Naive B cell (primary cell): ENCODE data around the gene SNRNP70. TPM values are rescaled to one million over a fixed set of nuclear protein-coding genes. Genes with fewer than 3 reads are reported as not detected.

Experiments used
- ATAC-seq, 2 donors: fragments of 150-1000 bp; cut with Tn5 transposase; 2 replicates each; pipeline ENCODE4 v1.10.0; 2021; ENCODE audit warnings: low read depth in 2 of 2, mild to moderate bottlenecking in 2 of 2, moderate library complexity in 2 of 2
- DNase-seq: peaks from one replicate; pipeline ENCODE4 v3.0.0; 2022
- H3K27ac Mint-ChIP-seq, 6 donors: one replicate each; pipeline ENCODE4 v1.8.0; 2020 to 2022; ENCODE audit warnings: mild to moderate bottlenecking in 6 of 6, mixed read lengths in 6 of 6, moderate library complexity in 5 of 6, inconsistent platforms in 2 of 6
- H3K27me3 Mint-ChIP-seq, 3 donors: one replicate each; pipeline ENCODE4 v1.8.0; 2021 to 2022; ENCODE audit warnings: mixed read lengths in 3 of 3, mild to moderate bottlenecking in 1 of 3
- H3K36me3 Mint-ChIP-seq, 2 donors: one replicate each; pipeline ENCODE4 v1.8.0; 2020 to 2022; ENCODE audit warnings: mixed read lengths in 2 of 2, inconsistent platforms in 1 of 2, mild to moderate bottlenecking in 1 of 2
- H3K4me1 Mint-ChIP-seq, 3 donors: one replicate each; pipeline ENCODE4 v1.8.0; 2020 to 2022; ENCODE audit warnings: mixed read lengths in 3 of 3, inconsistent platforms in 1 of 3, mild to moderate bottlenecking in 1 of 3, moderate library complexity in 1 of 3
- H3K4me3 Mint-ChIP-seq, 8 donors: one replicate each; pipeline ENCODE4 v1.8.0; 2020 to 2022; ENCODE audit warnings: mild to moderate bottlenecking in 8 of 8, mixed read lengths in 8 of 8, moderate library complexity in 8 of 8, inconsistent platforms in 2 of 8
- H3K9me3 Mint-ChIP-seq, 7 donors: one replicate each; pipeline ENCODE4 v1.8.0; 2020 to 2022; ENCODE audit warnings: mixed read lengths in 7 of 7, mild to moderate bottlenecking in 5 of 7, inconsistent platforms in 2 of 7, moderate library complexity in 1 of 7
- polyA plus RNA-seq, 6 donors: library from polyadenylated mRNA; unstranded; fragments of 300-500 nt; fragmentation: Illumina TruSeq; gene quantifications; one replicate each; pipeline ENCODE4 v1.2.3, GENCODE V29; 2021; ENCODE audit warnings: low read depth in 6 of 6

SNRNP70 gene
- polyA plus RNA-seq, 6 donors from 2014 or later = 29.8 to 63.5 (median 41.6) TPM

DNA sequence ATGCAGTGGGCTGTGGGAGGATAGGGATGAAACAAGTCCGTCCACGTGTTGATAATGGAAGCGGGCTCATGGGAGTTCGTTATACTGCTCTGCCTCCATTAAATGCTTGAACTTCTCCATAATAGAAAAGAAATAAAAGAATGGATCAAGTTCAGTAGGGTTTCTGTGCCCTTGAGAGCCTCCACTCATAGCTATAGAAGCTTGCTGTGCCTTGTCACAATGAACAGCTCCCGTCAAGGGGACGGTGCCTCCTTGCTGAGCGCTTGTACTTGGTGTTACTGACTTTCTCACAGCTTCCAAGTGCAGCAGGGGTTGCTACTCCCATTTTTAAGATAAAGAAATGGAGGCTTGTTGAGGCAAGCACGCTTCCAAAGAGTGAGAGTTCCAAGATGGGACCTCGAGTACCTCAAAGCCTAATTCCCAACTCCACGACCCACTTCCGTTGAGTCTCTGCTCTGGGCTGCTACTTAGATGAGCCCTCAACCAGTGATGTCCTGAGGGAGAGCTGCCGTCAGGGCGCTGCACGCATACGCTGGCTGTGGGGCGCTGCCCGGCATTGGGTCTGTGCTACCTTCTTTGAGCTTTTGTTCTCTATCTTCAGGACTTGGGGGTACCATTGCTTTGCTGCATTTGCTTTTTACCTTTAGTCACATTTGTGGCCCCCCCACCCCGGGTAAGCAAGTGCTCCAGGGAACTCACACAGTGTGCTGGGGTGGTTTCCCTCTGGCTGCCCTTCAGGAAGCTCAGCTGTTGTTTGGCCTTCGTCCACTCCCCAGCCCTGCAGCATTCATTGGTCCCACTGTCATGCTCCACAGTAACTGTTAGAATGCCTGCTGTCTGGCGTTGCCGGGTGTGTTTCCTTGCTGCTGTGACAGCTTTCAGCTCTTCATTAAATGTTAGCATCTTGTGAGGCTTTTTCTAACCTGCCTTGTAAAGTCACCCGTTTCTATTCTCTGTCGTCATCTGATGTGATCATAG lies 9.5 kb downstream of the SNRNP70 start:
- no peaks in the 10 kb centered on the region for H3K9me3 Mint-ChIP-seq
- H3K4me1 Mint-ChIP-seq = peaks cover 15 to 27% (median 16%) of the 10 kb centered on the region in 3 donors
- H3K27me3 Mint-ChIP-seq = no peaks in the 10 kb centered on the region
- no peak for DNase-seq
- H3K27ac Mint-ChIP-seq = peak overlapping the region in 2 of 6 donors; percentile 54 to 87
- H3K4me3 Mint-ChIP-seq = no peak overlapping the region
- H3K36me3 Mint-ChIP-seq = peaks cover 0 to 7% of the 10 kb centered on the region in 2 donors
- ATAC-seq = no peak

DNA sequence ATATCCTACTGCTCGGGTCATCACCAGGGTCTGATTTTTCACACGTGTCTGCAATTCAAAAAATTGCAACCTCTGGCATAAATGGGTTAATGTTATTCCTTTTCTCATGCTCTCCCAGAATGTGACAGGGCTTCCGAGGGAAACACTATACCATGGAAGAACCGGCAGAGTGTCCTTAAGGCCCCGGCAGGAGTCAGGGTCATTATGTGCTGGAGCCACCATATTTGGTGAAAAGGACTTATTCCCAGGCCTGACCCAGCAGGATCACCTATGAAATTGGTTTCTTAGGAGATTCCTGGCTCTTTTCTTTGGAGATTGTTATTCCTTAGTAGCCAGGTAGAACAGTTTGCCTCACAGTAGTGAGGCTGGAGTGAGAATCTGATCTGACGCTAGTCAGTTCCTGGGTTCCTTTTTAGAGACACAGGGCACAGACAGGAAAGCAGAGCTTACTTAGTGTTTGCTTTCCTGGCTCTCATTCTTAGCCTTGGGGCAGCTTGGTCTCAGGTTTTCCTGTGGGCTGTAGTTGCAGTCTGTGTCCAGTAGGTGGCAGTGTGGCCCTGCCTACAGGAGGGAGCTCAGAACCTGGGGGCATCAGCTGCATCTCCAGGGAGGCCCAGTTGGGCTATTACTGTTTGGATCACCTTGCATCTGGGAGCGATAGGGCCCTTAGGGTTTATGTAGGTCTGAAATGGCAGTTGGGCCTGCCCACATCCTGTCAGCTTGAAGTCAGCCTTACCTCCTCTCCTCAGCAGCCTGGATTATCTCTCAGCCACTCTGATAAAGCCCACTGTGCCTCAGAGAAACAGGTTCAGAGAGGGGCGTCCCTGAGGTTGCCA lies 12.4 kb downstream of the SNRNP70 start:
- peak; percentile 83 to 95 for ATAC-seq
- Mint-ChIP-seq H3K9me3 (no peaks in the 10 kb centered on the region), H3K27ac (peak overlapping the region in 1 of 6 donors; percentile 49)

DNA sequence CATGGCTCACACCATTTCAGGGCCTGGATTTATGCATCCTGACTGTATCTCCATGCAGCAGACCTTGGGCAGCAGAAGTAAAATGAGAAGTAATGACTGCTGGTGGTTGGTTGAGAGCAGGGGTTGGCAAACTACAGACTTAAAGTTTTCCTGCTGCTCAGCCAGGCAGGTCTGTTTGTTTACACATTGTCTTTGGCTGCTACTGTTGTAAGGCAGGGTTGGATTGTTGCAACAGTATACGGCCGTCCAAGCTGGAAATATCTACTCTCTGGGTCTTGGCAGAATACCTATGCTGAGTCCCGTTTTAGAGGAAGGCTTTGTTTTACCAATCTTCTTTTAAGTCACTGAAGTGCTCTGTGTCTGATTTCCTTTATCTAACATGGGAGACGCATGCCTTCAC lies 13.5 kb downstream of the SNRNP70 start:
- DNase-seq (no peak), ATAC-seq (no peak)
- Mint-ChIP-seq H3K4me3 (no peak overlapping the region), H3K9me3 (no peaks in the 10 kb centered on the region), H3K4me1 (peaks cover 18 to 27% (median 21%) of the 10 kb centered on the region in 3 donors), H3K27ac (no peak overlapping the region), H3K36me3 (peaks cover 0 to 11% of the 10 kb centered on the region in 2 donors), H3K27me3 (no peaks in the 10 kb centered on the region)

More for the DNA sequence above, 12.4 kb downstream of the SNRNP70 start:
- Mint-ChIP-seq H3K27me3 (no peaks in the 10 kb centered on the region), H3K4me1 (peaks cover 16 to 22% (median 22%) of the 10 kb centered on the region in 3 donors), H3K36me3 (peaks cover 0 to 11% of the 10 kb centered on the region in 2 donors), H3K4me3 (peak overlapping the region in 2 of 8 donors; percentile 36 to 47)
- DNase-seq = peak; percentile 73

DNA sequence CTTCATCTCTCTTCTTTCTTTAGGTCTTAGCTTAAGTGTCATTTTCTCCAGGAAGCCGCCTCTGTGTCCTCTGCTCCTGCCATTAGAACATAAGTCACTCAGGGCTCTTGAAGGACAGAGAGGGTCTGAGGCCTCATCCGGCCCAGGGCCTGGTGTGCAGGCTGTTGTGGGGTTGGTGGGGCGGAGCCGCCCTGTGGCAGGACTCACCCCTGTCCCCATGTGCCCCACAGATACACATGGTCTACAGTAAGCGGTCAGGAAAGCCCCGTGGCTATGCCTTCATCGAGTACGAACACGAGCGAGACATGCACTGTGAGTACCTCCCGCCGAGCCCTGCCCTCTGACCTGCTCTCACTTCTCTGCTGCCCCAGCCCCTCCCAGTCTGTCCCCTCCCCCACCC lies 15.9 kb downstream of the SNRNP70 start:
- ATAC-seq = no peak
- H3K9me3 Mint-ChIP-seq = no peaks in the 10 kb centered on the region
- DNase-seq = no peak
- no peaks in the 10 kb centered on the region for H3K27me3 Mint-ChIP-seq
- H3K36me3 Mint-ChIP-seq = peaks cover 0 to 20% of the 10 kb centered on the region in 2 donors
- peaks cover 25 to 27% (median 26%) of the 10 kb centered on the region in 3 donors for H3K4me1 Mint-ChIP-seq
- no peak overlapping the region for H3K4me3 Mint-ChIP-seq
- H3K27ac Mint-ChIP-seq = no peak overlapping the region

DNA sequence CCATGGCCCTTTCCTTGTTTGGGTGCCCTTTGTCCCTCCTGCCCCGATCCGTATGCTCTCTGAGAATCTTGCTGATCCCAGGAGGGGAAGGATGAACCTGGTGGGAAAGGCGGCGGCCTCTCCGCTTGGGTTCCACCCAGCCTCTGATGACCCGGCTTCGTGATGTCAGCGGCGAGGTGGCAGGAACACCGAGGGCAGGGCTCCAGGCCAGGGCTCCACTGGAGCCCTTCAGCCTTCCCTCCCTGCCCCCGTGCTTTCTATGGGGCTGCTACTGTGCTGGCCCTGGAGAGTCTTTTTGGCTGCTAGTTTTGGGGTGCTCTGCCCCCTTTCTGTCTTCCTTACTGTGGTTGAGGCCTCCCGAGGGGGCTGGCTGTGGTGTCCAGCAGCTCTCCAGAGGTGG lies 17.1 kb downstream of the SNRNP70 start:
- Mint-ChIP-seq H3K9me3 (no peaks in the 10 kb centered on the region), H3K27me3 (no peaks in the 10 kb centered on the region), H3K27ac (peak overlapping the region in 2 of 6 donors; percentile 51 to 65), H3K36me3 (peaks cover 7 to 29% of the 10 kb centered on the region in 2 donors), H3K4me3 (no peak overlapping the region), H3K4me1 (peaks cover 27 to 37% (median 34%) of the 10 kb centered on the region in 3 donors)
- DNase-seq (no peak), ATAC-seq (no peak)

DNA sequence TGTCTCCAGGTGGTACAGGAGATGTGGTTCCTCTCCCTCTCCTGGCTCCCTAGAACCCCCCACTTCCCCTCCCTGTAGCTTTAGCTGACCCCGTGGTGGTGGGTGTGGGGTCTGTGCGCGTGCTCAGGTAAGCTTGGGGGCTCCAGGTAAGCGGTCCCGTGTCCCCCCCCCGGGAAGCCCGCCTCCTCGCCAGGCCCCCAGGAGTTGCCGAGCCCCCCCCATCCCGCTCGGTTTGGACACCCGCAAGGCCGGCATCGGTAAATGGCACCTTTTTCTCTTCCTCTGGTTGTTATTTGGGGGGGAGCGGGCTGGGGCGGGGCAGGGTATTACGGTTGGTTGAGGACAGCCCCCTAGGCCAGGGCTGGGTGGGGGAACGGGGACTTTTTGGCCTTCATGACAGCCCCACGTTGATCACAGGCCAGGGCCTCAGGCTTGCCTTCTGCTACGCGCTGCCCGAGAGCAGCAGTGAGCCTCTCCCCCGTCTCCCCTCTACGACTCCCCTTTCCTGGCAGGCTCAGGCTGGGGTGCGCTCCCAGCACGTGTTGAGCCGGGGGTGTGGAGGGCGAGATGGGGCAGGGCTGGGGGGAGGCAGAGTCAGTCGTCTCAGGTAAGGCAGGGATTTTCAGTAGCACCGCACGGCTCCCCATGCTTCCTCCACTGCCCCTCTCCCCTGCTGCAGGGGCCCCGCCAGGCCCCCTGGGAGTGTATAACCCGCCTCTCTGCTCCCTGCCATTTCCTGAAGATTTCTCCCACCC lies 18.3 kb downstream of the SNRNP70 start:
- Mint-ChIP-seq H3K9me3 (no peaks in the 10 kb centered on the region), H3K27ac (peak overlapping the region in 2 of 6 donors; percentile 65 to 79), H3K4me3 (no peak overlapping the region), H3K36me3 (peaks cover 9 to 32% of the 10 kb centered on the region in 2 donors), H3K27me3 (no peaks in the 10 kb centered on the region), H3K4me1 (peaks cover 18 to 37% (median 34%) of the 10 kb centered on the region in 3 donors)
- DNase-seq = no peak
- peak; percentile 12 to 13 for ATAC-seq

DNA sequence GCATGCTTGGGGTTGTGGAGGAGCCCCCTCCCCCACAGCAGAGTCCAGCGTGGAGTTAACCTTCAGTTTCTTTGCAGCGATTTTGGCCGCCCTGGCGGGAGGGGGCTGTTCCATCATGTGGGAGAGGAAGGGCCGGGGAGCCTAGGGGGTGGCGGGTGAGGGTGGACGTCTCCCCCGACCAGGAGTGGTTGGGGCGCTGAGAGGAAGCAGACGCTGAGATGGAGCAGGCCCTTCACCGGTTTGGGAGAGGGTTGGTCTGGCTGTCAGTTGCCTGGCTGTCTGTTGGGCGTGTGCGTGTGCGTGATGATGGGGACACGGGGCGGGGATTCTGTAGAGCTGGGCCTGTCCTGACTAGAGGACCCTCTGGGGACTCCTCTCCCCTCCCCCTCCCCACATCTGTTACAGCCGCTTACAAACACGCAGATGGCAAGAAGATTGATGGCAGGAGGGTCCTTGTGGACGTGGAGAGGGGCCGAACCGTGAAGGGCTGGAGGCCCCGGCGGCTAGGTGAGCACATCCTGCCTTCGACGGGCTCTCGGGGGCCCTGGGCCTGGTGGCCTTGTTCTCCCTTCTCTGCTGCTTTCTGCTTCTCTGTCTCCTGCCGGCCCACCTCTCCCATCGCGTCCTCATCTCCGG lies 19.1 kb downstream of the SNRNP70 start:
- peaks cover 18 to 44% (median 38%) of the 10 kb centered on the region in 3 donors for H3K4me1 Mint-ChIP-seq
- no peak for DNase-seq
- peak overlapping the region in 5 of 6 donors; percentile 62 to 94 (median 79) for H3K27ac Mint-ChIP-seq
- peak overlapping the region in 3 of 8 donors; percentile 20 to 74 (median 66) for H3K4me3 Mint-ChIP-seq
- peak; percentile 10 to 24 for ATAC-seq
- no peaks in the 10 kb centered on the region for H3K27me3 Mint-ChIP-seq
- peaks cover 13 to 39% of the 10 kb centered on the region in 2 donors for H3K36me3 Mint-ChIP-seq
- no peaks in the 10 kb centered on the region for H3K9me3 Mint-ChIP-seq

DNA sequence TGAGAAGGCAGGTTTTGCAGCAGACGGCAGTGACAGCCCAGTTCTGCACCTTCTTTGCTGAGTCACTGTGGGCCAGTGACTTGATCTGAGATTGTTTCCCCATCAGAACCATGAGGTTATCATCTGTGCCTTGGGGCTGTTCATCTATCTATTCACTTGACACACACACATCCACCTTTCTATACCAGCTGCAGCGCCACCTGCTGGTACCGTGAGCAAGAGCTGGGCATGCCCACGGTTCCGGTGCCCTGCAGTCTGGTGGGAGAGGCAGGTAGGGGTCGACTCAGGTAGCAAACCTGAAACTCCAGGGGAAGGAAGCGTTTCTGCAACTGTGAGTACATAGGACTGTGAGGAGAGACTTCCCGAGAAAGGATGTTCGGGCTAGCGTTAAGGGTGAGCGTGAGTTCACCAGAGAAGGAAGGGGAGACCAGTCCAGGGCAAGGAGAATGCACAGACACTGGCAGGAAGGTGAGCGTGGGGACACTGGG lies 21.4 kb downstream of the SNRNP70 start:
- H3K4me3 Mint-ChIP-seq = peak overlapping the region in 1 of 8 donors; percentile 15
- ATAC-seq (peak; percentile 80 to 82), DNase-seq (peak; percentile 54)
- no peaks in the 10 kb centered on the region for H3K9me3 Mint-ChIP-seq
- H3K27me3 Mint-ChIP-seq = no peaks in the 10 kb centered on the region
- peak overlapping the region in 2 of 6 donors; percentile 28 to 37 for H3K27ac Mint-ChIP-seq
- H3K4me1 Mint-ChIP-seq = peaks cover 20 to 37% (median 29%) of the 10 kb centered on the region in 3 donors
- peaks cover 13 to 28% of the 10 kb centered on the region in 2 donors for H3K36me3 Mint-ChIP-seq

DNA sequence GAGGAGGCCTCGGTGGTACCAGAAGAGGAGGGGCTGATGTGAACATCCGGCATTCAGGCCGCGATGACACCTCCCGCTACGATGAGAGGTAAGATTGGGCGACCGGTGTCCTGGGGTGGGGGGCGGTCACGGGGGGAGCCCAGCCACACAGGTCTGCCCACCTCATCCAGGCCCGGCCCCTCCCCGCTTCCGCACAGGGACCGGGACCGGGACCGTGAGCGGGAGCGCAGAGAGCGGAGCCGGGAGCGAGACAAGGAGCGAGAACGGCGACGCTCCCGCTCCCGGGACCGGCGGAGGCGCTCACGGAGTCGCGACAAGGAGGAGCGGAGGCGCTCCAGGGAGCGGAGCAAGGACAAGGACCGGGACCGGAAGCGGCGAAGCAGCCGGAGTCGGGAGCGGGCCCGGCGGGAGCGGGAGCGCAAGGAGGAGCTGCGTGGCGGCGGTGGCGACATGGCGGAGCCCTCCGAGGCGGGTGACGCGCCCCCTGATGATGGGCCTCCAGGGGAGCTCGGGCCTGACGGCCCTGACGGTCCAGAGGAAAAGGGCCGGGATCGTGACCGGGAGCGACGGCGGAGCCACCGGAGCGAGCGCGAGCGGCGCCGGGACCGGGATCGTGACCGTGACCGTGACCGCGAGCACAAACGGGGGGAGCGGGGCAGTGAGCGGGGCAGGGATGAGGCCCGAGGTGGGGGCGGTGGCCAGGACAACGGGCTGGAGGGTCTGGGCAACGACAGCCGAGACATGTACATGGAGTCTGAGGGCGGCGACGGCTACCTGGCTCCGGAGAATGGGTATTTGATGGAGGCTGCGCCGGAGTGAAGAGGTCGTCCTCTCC lies 22.6 kb downstream of the SNRNP70 start:
- H3K4me3 Mint-ChIP-seq = no peak overlapping the region
- no peak for ATAC-seq
- peak overlapping the region in 2 of 6 donors; percentile 28 to 72 for H3K27ac Mint-ChIP-seq
- no peak for DNase-seq
- H3K4me1 Mint-ChIP-seq = peaks cover 20 to 37% (median 23%) of the 10 kb centered on the region in 3 donors
- H3K36me3 Mint-ChIP-seq = peaks cover 13 to 28% of the 10 kb centered on the region in 2 donors
- H3K9me3 Mint-ChIP-seq = no peaks in the 10 kb centered on the region
- H3K27me3 Mint-ChIP-seq = no peaks in the 10 kb centered on the region

DNA sequence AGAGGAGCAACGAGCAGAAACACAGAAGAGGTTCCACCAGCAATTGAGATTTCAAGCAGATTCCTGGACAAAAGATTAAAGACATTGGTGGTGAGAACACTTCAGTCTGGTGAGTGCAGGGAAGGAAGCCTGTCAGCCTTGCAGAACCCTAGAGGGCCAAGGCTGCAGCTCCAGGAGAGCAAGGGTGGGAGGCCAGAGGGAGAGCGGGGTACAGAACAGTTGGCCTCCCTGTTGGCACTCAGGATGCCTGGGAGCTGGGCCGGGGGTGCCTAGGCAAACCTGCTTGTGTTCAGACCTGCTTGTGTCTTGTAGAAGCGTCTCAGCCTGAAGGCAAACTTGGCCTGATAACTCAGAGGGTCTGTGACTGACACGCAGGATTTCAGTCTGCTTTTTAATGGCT lies 23.8 kb downstream of the SNRNP70 start:
- DNase-seq (no peak), ATAC-seq (no peak)
- peaks cover 23 to 39% (median 30%) of the 10 kb centered on the region in 3 donors for H3K4me1 Mint-ChIP-seq
- H3K4me3 Mint-ChIP-seq = peak overlapping the region in 1 of 8 donors; percentile 51
- H3K27ac Mint-ChIP-seq = peak overlapping the region in 4 of 6 donors; percentile 24 to 93 (median 44)
- no peaks in the 10 kb centered on the region for H3K9me3 Mint-ChIP-seq
- no peaks in the 10 kb centered on the region for H3K27me3 Mint-ChIP-seq
- peaks cover 13 to 28% of the 10 kb centered on the region in 2 donors for H3K36me3 Mint-ChIP-seq

DNA sequence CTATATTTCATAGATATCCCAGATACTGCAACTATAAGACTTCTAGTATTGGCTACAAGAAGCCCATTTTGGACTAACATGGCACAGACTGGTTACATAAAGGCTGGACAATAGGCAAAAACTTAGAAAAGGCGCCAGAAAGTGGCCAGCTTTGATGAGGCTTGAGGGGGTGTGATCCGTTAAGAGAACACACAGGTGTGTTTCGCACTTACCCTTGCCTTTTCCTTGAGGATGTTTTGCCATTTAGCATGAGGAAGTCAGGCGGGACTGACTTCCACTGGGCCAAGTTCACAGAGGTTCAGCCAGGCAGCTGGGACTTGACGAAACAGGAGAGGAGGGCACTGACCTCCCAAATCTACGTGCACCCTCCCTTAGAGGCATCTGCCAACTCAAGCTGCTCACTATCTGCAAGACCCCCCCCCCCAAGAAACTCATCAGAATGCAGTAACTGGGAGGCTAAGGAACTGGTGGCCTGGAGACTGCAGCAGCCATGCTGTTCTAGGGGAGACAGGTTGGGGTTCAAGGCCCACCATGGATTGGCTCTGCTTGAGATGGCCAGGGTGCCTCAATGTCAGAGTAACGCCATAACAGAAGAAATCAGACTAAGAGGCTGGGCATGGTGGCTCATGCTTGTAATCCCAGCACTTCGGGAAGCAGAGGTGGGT lies 24.4 kb downstream of the SNRNP70 start:
- Mint-ChIP-seq H3K9me3 (no peaks in the 10 kb centered on the region), H3K36me3 (peaks cover 13 to 26% of the 10 kb centered on the region in 2 donors), H3K27ac (peak overlapping the region in 1 of 6 donors; percentile 35), H3K4me1 (peaks cover 18 to 32% (median 27%) of the 10 kb centered on the region in 3 donors), H3K27me3 (no peaks in the 10 kb centered on the region), H3K4me3 (peak overlapping the region in 2 of 8 donors; percentile 35 to 51)
- ATAC-seq (no peak), DNase-seq (no peak)
